ENCODE measurements around the gene POLR2J. TPM values are rescaled to one million over a fixed set of nuclear protein-coding genes. Genes with fewer than 3 reads are reported as not detected.

POLR2J gene
- total RNA-seq, 2 experiments from 2014 or later, result 35.8 to 39.7 TPM

- ChIA-PET CTCF (interaction anchor here (1.4 kb wide), 1 partner anchor 33 kb away, joined by 4 read pairs; no protein-coding TSS in a partner anchor), POLR2A (no interaction called here)
- no peak overlapping the region for H3K27ac Mint-ChIP-seq
- H3K4me1 ChIP-seq (ENCODE audit: insufficient read depth, low read length), result peaks cover 1% of the 10 kb centered on the region
- DNase-seq (no peak), ATAC-seq (ENCODE audit: poor library complexity) (no peak)
- H3K4me3 Mint-ChIP-seq, result no peak overlapping the region
- peaks cover 6% of the 10 kb centered on the region for H3K36me3 Mint-ChIP-seq (ENCODE audit: low read depth)
- no peak overlapping the region for H3K4me3 ChIP-seq (ENCODE audit: low read length)
- no peaks in the 10 kb centered on the region for H3K27me3 ChIP-seq (ENCODE audit: control insufficient read depth in 1 of 2, insufficient read depth in 2 of 2, low read length in 2 of 2)
- peaks cover 38% of the 10 kb centered on the region for H3K36me3 ChIP-seq (ENCODE audit: insufficient read depth, low read length)
- H3K9me3 Mint-ChIP-seq, result no peaks in the 10 kb centered on the region
- H3K27ac ChIP-seq (ENCODE audit: low read depth in 1 of 2, low read length in 2 of 2), result no peak overlapping the region
- no peak for TF ChIP-seq CTCF (IDR thresholded peaks at IDR 0.05)
- no peaks in the 10 kb centered on the region for H3K27me3 Mint-ChIP-seq
- no peaks in the 10 kb centered on the region for H3K4me1 Mint-ChIP-seq (ENCODE audit: low read depth)
- H3K9me3 ChIP-seq (ENCODE audit: control insufficient read depth in 1 of 2, insufficient read depth in 1 of 2, low read length in 2 of 2), result no peaks in the 10 kb centered on the region
- intact Hi-C loops (cut with DNase I, micrococcal nuclease), result no loop called here
Observed at GRCh38 chr7:102444961-102445673, 33.6 kb downstream of the POLR2J start.

GRCh38 chr7:102439963-102440795 lies 38.5 kb downstream of the POLR2J start:
- H3K9me3 Mint-ChIP-seq, result no peaks in the 10 kb centered on the region
- no peak overlapping the region for H3K4me3 ChIP-seq (ENCODE audit: low read length)
- POLR2A ChIA-PET, result no interaction called here

More at GRCh38 chr7:102439963-102440795, 38.5 kb downstream of the POLR2J start:
- H3K9me3 ChIP-seq (ENCODE audit: control insufficient read depth in 1 of 2, insufficient read depth in 1 of 2, low read length in 2 of 2), result no peaks in the 10 kb centered on the region
- Mint-ChIP-seq H3K36me3 (ENCODE audit: low read depth) (peaks cover 11% of the 10 kb centered on the region), H3K27me3 (no peaks in the 10 kb centered on the region), H3K4me1 (ENCODE audit: low read depth) (peaks cover 5% of the 10 kb centered on the region), H3K27ac (no peak overlapping the region), H3K4me3 (no peak overlapping the region)
- CTCF ChIA-PET, result interaction anchor here (0.8 to 1.8 kb wide), 2 partner anchors 28 to 36 kb away, joined by 4 to 6 read pairs; no protein-coding TSS in a partner anchor
- H3K4me1 ChIP-seq (ENCODE audit: insufficient read depth, low read length), result peaks cover 5% of the 10 kb centered on the region
- H3K27me3 ChIP-seq (ENCODE audit: control insufficient read depth in 1 of 2, insufficient read depth in 2 of 2, low read length in 2 of 2), result no peaks in the 10 kb centered on the region
- no peak overlapping the region for H3K27ac ChIP-seq (ENCODE audit: low read depth in 1 of 2, low read length in 2 of 2)
- H3K36me3 ChIP-seq (ENCODE audit: insufficient read depth, low read length), result peaks cover 29% of the 10 kb centered on the region
- ATAC-seq (ENCODE audit: poor library complexity) (no peak), DNase-seq (no peak)
- intact Hi-C loops (cut with DNase I, micrococcal nuclease), result no loop called here
- TF ChIP-seq CTCF (IDR thresholded peaks at IDR 0.05), result no peak
